ENCODE measurements around the gene BCAS3.

DNA sequence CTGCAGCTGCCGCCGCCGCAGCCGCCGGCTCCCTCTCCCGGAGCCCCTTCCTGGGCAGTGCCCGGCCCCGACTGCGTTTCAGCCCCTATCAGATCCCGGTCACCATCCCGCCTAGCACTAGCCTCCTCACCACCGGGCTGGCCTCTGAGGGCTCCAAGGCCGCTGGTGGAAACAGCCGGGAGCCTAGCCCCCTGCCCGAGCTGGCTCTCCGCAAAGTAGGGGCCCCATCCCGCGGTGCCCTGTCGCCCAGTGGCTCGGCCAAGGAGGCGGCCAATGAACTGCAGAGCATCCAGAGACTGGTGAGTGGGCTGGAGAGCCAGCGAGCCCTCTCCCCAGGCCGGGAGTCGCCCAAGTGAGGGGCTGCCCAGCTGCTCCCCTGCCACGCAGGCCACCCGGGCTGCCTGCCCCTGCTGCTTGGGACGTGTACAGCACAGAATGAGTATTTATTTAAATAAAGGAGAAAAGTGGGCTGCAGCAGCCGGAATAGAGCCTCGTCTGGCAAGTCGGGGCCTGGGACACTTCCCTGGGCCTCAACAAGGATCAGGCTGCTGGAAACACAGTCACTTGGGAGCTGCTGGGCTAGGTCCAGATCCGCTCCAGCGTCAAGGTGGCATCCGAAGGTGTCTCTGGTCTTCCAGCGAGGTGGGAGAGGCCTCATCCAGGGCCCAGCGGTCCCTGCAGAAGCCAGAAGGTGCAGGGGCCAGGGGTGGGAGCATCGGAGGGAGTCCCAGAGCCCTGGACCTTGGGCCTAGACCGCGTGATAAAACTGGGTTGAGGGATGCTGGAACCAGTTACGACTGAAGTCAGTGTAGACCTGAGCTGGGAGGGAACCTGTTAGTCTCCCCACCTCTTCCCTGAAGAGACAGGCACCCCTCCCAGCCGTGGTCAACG lies 730.7 kb downstream of the BCAS3 start:
- TF ChIP-seq GATA2 (IDR thresholded peaks at IDR 0.05; ENCODE audit: low read depth, low read length) = no peak
- no peak for TF ChIP-seq GATA3 (IDR thresholded peaks at IDR 0.05; ENCODE audit: low read depth, low read length)

Data from SH-SY5Y (cell line).